GM23248 (cell line): ENCODE results near the gene ITPKB.

Experiments used
- EZH2 ChIP-seq: fragments of 200-600 bp; sonication (generic); IDR thresholded peaks from 2 replicates; pipeline ENCODE4 v1.6.1; 2018; ENCODE audit warnings: antibody characterized with exemption, mild to moderate bottlenecking; ENCODE audit not compliant: insufficient read depth, poor library complexity, severe bottlenecking
- EZH2phosphoT487 ChIP-seq: fragments of 200-600 bp; sonication (generic); IDR thresholded peaks from 2 replicates; pipeline ENCODE4 v1.6.1; 2018; ENCODE audit warnings: antibody characterized with exemption, moderate library complexity, mild to moderate bottlenecking, low read depth; ENCODE audit not compliant: insufficient read depth

DNA sequence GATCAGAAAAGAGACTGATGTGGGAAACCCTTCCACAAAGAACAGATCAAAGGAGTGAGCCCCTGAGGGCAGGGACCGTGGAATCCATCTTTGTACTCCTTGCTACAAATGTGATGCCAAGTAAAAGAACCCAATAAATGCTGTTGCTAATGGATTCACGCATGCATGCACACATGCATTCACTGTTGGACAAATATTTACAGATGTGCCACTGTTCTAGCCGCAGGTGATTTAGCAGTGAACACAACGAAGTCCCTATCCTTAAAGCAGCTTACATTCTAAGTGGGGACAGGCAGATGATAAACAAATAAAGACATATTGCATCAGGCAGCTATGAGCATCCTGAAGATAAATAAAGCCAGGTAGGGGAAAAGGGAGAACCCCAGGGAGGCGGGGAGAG is 67.8 kb downstream of the ITPKB start:
- TF ChIP-seq EZH2 (no peak), EZH2phosphoT487 (no peak)
